GM23338 (cell line): ENCODE results near the gene COBL. TPM values are rescaled to one million over a fixed set of nuclear protein-coding genes. Genes with fewer than 3 reads are reported as not detected.

Source experiments
- ATAC-seq: fragments of 200-7000 bp; cut with Tn5 transposase; 3 replicates; pipeline ENCODE4 v1.9.1; 2020
- DNase-seq: peaks from one replicate; pipeline ENCODE4 v3.0.0-alpha.2; 2015; ENCODE audit warnings: low spot score
- H2AFZ ChIP-seq: fragments of 200-600 bp; sonication (generic); 2 replicates; pipeline ENCODE4 v1.8.0; 2016; ENCODE audit warnings: antibody characterized with exemption, mild to moderate bottlenecking, moderate library complexity
- H3F3A ChIP-seq: fragments of 200-600 bp; sonication (generic); replicated peaks from 2 replicates; pipeline ENCODE4 v1.8.0; 2017; ENCODE audit warnings: antibody characterized with exemption, mixed run types, low read depth
- H3K27ac ChIP-seq: fragments of 200-600 bp; sonication (generic); 2 replicates; pipeline ENCODE4 v1.6.1; 2016; ENCODE audit warnings: low read depth
- H3K27me3 ChIP-seq: fragments of 200-600 bp; sonication (generic); 2 replicates; pipeline ENCODE4 v1.8.0; 2016; ENCODE audit warnings: mild to moderate bottlenecking, mixed run types, moderate library complexity; ENCODE audit not compliant: insufficient read depth
- H3K36me3 ChIP-seq: fragments of 200-600 bp; sonication (generic); 2 replicates; pipeline ENCODE4 v1.8.0; 2016; ENCODE audit warnings: mild to moderate bottlenecking; ENCODE audit not compliant: insufficient read depth
- H3K4me1 ChIP-seq: fragments of 200-600 bp; sonication (generic); 2 replicates; pipeline ENCODE4 v1.8.0; 2016; ENCODE audit warnings: mild to moderate bottlenecking, moderate library complexity; ENCODE audit not compliant: insufficient read depth
- H3K4me2 ChIP-seq: fragments of 200-600 bp; sonication (generic); 2 replicates; pipeline ENCODE4 v1.7.1; 2017; ENCODE audit warnings: mixed run types
- H3K4me3 ChIP-seq: fragments of 200-600 bp; sonication (generic); 2 replicates; pipeline ENCODE4 v1.6.1; 2016; ENCODE audit warnings: mixed run types
- H3K79me2 ChIP-seq: fragments of 200-600 bp; sonication (generic); replicated peaks from 2 replicates; pipeline ENCODE4 v1.8.0; 2017; ENCODE audit warnings: mild to moderate bottlenecking; ENCODE audit not compliant: insufficient read depth
- H3K9me2 ChIP-seq: fragments of 200-600 bp; sonication (generic); 2 replicates; pipeline ENCODE4 v1.8.0; 2017; ENCODE audit not compliant: insufficient read depth
- H4K20me1 ChIP-seq: fragments of 200-600 bp; sonication (generic); replicated peaks from 2 replicates; pipeline ENCODE4 v1.8.0; 2017; ENCODE audit warnings: mild to moderate bottlenecking; ENCODE audit not compliant: insufficient read depth
- H3K27ac Mint-ChIP-seq: 2 replicates; pipeline ENCODE4 v1.8.0; 2020; ENCODE audit warnings: inconsistent platforms, mild to moderate bottlenecking, moderate library complexity, mixed read lengths
- H3K27me3 Mint-ChIP-seq: 3 replicates; pipeline ENCODE4 v1.8.0; 2022; ENCODE audit warnings: low read depth, mild to moderate bottlenecking, moderate library complexity, mixed read lengths, inconsistent platforms; ENCODE audit not compliant: insufficient read depth, poor library complexity
- H3K36me3 Mint-ChIP-seq: 3 replicates; pipeline ENCODE4 v1.8.0; 2021; ENCODE audit warnings: low read depth, mild to moderate bottlenecking, inconsistent platforms, moderate library complexity, mixed read lengths
- H3K4me1 Mint-ChIP-seq: 3 replicates; pipeline ENCODE4 v1.8.0; 2020; ENCODE audit warnings: mild to moderate bottlenecking, inconsistent platforms, mixed read lengths
- H3K4me3 Mint-ChIP-seq: 3 replicates; pipeline ENCODE4 v1.8.0; 2021; ENCODE audit warnings: moderate library complexity, mild to moderate bottlenecking, inconsistent platforms, mixed read lengths
- H3K9me3 Mint-ChIP-seq: 3 replicates; pipeline ENCODE4 v1.8.0; 2020; ENCODE audit warnings: moderate library complexity, mild to moderate bottlenecking, inconsistent platforms, mixed read lengths
- CREB1 ChIP-seq: fragments of 250-450 bp; sonication (Bioruptor Pico); IDR thresholded peaks from 2 replicates; pipeline ENCODE4 v1.5.0; 2020; ENCODE audit warnings: low read depth, mild to moderate bottlenecking, moderate library complexity
- EZH2 ChIP-seq: fragments of 200-600 bp; sonication (generic); IDR thresholded peaks from one replicate; pipeline ENCODE4 v1.8.0; 2017; ENCODE audit warnings: antibody characterized with exemption, mild to moderate bottlenecking, low read depth; ENCODE audit not compliant: unreplicated experiment
- EZH2phosphoT487 ChIP-seq: fragments of 200-600 bp; sonication (generic); IDR thresholded peaks from one replicate; pipeline ENCODE4 v1.8.1; 2018; ENCODE audit warnings: antibody characterized with exemption; ENCODE audit not compliant: unreplicated experiment
- JUNB ChIP-seq: IDR thresholded peaks from one replicate; pipeline ENCODE4 v1.6.1; 2016; ENCODE audit warnings: antibody characterized with exemption; ENCODE audit not compliant: unreplicated experiment
- POLR2AphosphoS5 ChIP-seq: IDR thresholded peaks from 2 replicates; pipeline ENCODE4 v1.6.1; 2016; ENCODE audit warnings: antibody characterized with exemption, low read depth
- REST ChIP-seq: IDR thresholded peaks from one replicate; pipeline ENCODE4 v1.6.1; 2018; ENCODE audit warnings: antibody characterized with exemption; ENCODE audit not compliant: unreplicated experiment
- STAT1 ChIP-seq: IDR thresholded peaks from one replicate; pipeline ENCODE4 v1.6.1; 2016; ENCODE audit warnings: antibody characterized with exemption; ENCODE audit not compliant: unreplicated experiment
- ZNF114 ChIP-seq: fragments of 250-450 bp; sonication (Bioruptor Pico); IDR thresholded peaks from 2 replicates; pipeline ENCODE4 v1.5.0; 2020; ENCODE audit warnings: mild to moderate bottlenecking, moderate library complexity
- ZNF331 ChIP-seq: fragments of 250-450 bp; sonication (Bioruptor Pico); IDR thresholded peaks from 2 replicates; pipeline ENCODE4 v1.5.0; 2020; ENCODE audit warnings: low read depth, mild to moderate bottlenecking, moderate library complexity
- polyA plus RNA-seq: library from polyadenylated mRNA; unstranded; fragments of >200 nt; fragmentation: Nextera tagmentation; extraction: Ambion mirVana; gene quantifications from 2 replicates; pipeline ENCODE4 v1.2.1, GENCODE V29; 2016
- total RNA-seq: library from RNA; depleted of rRNA; stranded (reverse); fragments of >200 nt; shearing (Covaris generic); gene quantifications from 2 replicates; pipeline ENCODE4 v1.2.3, GENCODE V29; 2014
- TF ChIP-seq, protein P1 (sequence below): fragments of 250-450 bp; sonication (Bioruptor Pico); IDR thresholded peaks from 2 replicates; pipeline ENCODE4 v1.5.0; 2020; ENCODE audit warnings: mild to moderate bottlenecking, moderate library complexity
- TF ChIP-seq, protein P2 (sequence below): IDR thresholded peaks from 2 replicates; pipeline ENCODE4 v1.6.1; 2016; ENCODE audit warnings: antibody characterized with exemption

The COBL gene
- total and polyA plus RNA-seq, 2 experiments from 2014 or later, result 18.3 to 51.9 TPM

- no peaks in the 10 kb centered on the region for H3K27me3 ChIP-seq
- H3K36me3 Mint-ChIP-seq, result peaks cover 8% of the 10 kb centered on the region; the same call in 1 of the 3 replicates
- H3K4me3 Mint-ChIP-seq, result no peak overlapping the region
- no peaks in the 10 kb centered on the region for H3K4me1 ChIP-seq
- H2AFZ ChIP-seq, result no peak overlapping the region
- no peaks in the 10 kb centered on the region for H3F3A ChIP-seq
- no peak overlapping the region for H3K27ac Mint-ChIP-seq
- no peaks in the 10 kb centered on the region for H4K20me1 ChIP-seq
- H3K36me3 ChIP-seq, result no peaks in the 10 kb centered on the region
- TF ChIP-seq ZNF331 (no peak), STAT1 (no peak), EZH2phosphoT487 (no peak), ZNF114 (CRISPR knock-in tag) (no peak), REST (no peak), EZH2 (no peak)
- no peak for ATAC-seq
- no peaks in the 10 kb centered on the region for H3K9me3 Mint-ChIP-seq
- H3K9me2 ChIP-seq, result no peaks in the 10 kb centered on the region
- peaks cover 3% of the 10 kb centered on the region for H3K27me3 Mint-ChIP-seq
- H3K27ac ChIP-seq, result no peak overlapping the region
- H3K4me3 ChIP-seq, result no peak overlapping the region
- DNase-seq, result no peak
- no peak overlapping the region for H3K4me2 ChIP-seq
- no peaks in the 10 kb centered on the region for H3K79me2 ChIP-seq
- peaks cover 4% of the 10 kb centered on the region; the same call in 2 of the 3 replicates for H3K4me1 Mint-ChIP-seq
Observed at GRCh38 chr7:51123322-51124019, 193.1 kb downstream of the COBL start.

DNA sequence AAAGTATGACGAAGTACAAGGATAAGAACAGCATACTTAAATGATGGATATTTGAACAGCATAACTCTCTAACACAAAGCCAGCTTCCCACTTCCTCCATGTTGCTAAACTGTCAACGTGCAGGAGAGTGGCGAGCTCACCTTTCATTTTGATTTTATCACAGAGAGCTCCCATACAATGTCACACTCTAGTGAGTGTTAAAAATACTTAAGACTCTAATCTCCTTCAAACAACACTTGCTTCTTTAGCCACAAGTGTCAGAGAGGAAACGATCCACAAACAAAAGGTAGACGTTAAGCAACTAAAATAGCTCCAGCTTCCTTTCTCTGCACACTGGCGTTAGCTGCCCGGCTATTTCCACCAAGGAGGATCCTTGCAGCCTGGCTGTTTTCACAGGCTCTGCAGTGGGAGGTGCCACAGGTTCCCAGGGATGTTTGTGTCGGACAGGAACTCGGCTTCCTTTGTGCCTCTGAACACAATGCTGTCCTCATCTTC lies 194.6 kb downstream of the COBL start:
- no peak overlapping the region for H3K4me3 ChIP-seq
- H3K4me3 Mint-ChIP-seq, result no peak overlapping the region
- H3K36me3 ChIP-seq, result no peaks in the 10 kb centered on the region
- DNase-seq, result peak; percentile 45
- H3F3A ChIP-seq, result no peaks in the 10 kb centered on the region
- no peaks in the 10 kb centered on the region for H3K4me1 ChIP-seq
- H2AFZ ChIP-seq, result no peak overlapping the region
- H3K4me1 Mint-ChIP-seq, result peaks cover 15% of the 10 kb centered on the region
- H3K79me2 ChIP-seq, result no peaks in the 10 kb centered on the region
- no peak overlapping the region for H3K27ac ChIP-seq
- no peaks in the 10 kb centered on the region for H4K20me1 ChIP-seq
- TF ChIP-seq, protein P1, sequence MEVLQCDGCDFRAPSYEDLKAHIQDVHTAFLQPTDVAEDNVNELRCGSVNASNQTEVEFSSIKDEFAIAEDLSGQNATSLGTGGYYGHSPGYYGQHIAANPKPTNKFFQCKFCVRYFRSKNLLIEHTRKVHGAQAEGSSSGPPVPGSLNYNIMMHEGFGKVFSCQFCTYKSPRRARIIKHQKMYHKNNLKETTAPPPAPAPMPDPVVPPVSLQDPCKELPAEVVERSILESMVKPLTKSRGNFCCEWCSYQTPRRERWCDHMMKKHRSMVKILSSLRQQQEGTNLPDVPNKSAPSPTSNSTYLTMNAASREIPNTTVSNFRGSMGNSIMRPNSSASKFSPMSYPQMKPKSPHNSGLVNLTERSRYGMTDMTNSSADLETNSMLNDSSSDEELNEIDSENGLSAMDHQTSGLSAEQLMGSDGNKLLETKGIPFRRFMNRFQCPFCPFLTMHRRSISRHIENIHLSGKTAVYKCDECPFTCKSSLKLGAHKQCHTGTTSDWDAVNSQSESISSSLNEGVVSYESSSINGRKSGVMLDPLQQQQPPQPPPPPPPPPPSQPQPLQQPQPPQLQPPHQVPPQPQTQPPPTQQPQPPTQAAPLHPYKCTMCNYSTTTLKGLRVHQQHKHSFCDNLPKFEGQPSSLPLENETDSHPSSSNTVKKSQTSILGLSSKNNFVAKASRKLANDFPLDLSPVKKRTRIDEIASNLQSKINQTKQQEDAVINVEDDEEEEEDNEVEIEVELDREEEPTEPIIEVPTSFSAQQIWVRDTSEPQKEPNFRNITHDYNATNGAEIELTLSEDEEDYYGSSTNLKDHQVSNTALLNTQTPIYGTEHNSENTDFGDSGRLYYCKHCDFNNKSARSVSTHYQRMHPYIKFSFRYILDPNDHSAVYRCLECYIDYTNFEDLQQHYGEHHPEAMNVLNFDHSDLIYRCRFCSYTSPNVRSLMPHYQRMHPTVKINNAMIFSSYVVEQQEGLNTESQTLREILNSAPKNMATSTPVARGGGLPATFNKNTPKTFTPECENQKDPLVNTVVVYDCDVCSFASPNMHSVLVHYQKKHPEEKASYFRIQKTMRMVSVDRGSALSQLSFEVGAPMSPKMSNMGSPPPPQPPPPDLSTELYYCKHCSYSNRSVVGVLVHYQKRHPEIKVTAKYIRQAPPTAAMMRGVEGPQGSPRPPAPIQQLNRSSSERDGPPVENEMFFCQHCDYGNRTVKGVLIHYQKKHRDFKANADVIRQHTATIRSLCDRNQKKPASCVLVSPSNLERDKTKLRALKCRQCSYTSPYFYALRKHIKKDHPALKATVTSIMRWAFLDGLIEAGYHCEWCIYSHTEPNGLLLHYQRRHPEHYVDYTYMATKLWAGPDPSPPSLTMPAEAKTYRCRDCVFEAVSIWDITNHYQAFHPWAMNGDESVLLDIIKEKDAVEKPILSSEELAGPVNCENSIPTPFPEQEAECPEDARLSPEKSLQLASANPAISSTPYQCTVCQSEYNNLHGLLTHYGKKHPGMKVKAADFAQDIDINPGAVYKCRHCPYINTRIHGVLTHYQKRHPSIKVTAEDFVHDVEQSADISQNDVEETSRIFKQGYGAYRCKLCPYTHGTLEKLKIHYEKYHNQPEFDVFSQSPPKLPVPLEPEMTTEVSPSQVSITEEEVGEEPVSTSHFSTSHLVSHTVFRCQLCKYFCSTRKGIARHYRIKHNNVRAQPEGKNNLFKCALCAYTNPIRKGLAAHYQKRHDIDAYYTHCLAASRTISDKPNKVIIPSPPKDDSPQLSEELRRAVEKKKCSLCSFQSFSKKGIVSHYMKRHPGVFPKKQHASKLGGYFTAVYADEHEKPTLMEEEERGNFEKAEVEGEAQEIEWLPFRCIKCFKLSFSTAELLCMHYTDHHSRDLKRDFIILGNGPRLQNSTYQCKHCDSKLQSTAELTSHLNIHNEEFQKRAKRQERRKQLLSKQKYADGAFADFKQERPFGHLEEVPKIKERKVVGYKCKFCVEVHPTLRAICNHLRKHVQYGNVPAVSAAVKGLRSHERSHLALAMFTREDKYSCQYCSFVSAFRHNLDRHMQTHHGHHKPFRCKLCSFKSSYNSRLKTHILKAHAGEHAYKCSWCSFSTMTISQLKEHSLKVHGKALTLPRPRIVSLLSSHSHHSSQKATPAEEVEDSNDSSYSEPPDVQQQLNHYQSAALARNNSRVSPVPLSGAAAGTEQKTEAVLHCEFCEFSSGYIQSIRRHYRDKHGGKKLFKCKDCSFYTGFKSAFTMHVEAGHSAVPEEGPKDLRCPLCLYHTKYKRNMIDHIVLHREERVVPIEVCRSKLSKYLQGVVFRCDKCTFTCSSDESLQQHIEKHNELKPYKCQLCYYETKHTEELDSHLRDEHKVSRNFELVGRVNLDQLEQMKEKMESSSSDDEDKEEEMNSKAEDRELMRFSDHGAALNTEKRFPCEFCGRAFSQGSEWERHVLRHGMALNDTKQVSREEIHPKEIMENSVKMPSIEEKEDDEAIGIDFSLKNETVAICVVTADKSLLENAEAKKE (CRISPR knock-in tag), result no peak
- TF ChIP-seq CREB1 (CRISPR knock-in tag), result no peak
- TF ChIP-seq POLR2AphosphoS5, result no peak
- TF ChIP-seq, protein P2, sequence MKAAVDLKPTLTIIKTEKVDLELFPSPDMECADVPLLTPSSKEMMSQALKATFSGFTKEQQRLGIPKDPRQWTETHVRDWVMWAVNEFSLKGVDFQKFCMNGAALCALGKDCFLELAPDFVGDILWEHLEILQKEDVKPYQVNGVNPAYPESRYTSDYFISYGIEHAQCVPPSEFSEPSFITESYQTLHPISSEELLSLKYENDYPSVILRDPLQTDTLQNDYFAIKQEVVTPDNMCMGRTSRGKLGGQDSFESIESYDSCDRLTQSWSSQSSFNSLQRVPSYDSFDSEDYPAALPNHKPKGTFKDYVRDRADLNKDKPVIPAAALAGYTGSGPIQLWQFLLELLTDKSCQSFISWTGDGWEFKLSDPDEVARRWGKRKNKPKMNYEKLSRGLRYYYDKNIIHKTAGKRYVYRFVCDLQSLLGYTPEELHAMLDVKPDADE, result no peak
- no peak for TF ChIP-seq JUNB
- no peak overlapping the region for H3K4me2 ChIP-seq
- peaks cover 1% of the 10 kb centered on the region; the same call in 2 of the 3 replicates for H3K36me3 Mint-ChIP-seq
- H3K27me3 ChIP-seq, result no peaks in the 10 kb centered on the region
- no peaks in the 10 kb centered on the region for H3K9me2 ChIP-seq
- H3K9me3 Mint-ChIP-seq, result no peaks in the 10 kb centered on the region
- peaks cover 4% of the 10 kb centered on the region for H3K27me3 Mint-ChIP-seq
- peak; percentile 55 for ATAC-seq
- H3K27ac Mint-ChIP-seq, result no peak overlapping the region
